Stromal cell of bone marrow (primary cell): ENCODE measurements around the gene CXCR6.

ENCODE experiments used
- DNase-seq: peaks from one replicate; pipeline ENCODE4 v3.0.0-alpha.2; 2012; ENCODE audit warnings: low read depth

Gene CXCR6

GRCh38 chr3:45969116-45969515 is 25.9 kb downstream of the CXCR6 start:
- DNase-seq, result no peak

- no peak for DNase-seq
Observed at GRCh38 chr3:45969953-45970352, 26.7 kb downstream of the CXCR6 start.

DNA sequence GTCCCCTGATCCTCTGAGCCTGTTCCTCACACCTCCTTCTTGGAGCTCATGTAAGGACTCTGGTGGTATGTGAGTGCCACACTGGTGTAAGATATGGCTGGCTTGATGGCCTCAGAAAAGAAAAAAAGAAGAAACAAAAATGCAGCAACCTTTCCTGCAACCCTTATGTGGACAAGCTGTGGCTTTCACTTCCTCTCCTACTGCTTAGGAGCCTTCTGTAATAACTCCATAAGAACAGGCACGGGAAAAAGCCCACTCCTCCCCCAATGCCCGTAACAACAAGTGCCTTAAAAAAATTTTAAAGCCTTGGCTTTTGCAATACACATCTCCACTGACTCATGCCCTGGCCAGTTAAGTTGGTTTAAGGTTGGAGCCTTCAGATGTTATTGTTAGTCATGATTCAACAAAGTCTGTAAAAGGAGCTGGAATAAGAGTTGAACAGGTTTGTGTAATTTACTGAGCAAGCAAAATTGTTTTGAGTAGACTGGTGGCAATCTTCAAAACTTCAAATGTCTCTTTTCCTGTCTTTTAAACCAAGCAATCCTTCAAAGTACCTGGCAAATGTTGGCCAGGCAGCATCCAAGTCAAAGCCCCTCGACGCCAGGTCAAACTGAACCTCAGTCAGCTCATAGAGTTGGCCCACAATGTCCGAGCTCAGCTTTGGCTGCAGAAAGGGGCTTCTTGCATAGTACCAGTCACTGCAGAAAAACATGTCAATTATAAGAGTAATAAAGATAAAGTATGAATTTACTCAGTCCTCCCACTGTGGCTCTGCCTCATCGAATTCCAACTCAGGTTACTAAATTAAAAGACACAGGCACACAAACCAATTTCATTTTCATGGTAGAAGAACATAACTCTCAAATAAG is 29.5 kb downstream of the CXCR6 start:
- peak; percentile 91 for DNase-seq

DNA sequence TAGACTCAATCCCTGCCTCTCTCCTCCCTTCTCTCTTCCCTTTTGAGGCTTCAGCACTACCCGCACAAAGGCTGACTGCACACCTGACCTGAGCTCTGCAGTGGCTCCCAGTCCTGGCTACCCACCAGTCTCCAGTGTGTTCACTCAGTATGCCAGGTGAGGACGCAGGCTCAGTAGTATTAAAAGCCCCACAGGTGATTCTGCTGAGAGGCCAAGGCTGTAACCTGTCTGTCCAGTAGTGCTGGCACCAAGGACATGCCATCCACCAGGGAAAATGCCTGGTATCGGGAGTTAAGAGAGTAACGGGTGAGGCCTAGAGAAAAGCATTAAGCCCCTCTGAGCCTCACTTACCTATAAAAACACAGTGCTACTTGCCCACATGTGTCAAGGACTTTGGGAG is 31.4 kb downstream of the CXCR6 start:
- no peak for DNase-seq

- DNase-seq, result no peak
Observed at GRCh38 chr3:45975686-45976085, 32.4 kb downstream of the CXCR6 start.

- no peak for DNase-seq
Observed at GRCh38 chr3:45976191-45977091, 33.2 kb downstream of the CXCR6 start.

GRCh38 chr3:45978006-45978761 is 34.9 kb downstream of the CXCR6 start:
- DNase-seq, result no peak

- no peak for DNase-seq
Observed at GRCh38 chr3:45979378-45979777, 36.1 kb downstream of the CXCR6 start.

- no peak for DNase-seq
Observed at GRCh38 chr3:45980229-45980813, 37.1 kb downstream of the CXCR6 start.

DNA sequence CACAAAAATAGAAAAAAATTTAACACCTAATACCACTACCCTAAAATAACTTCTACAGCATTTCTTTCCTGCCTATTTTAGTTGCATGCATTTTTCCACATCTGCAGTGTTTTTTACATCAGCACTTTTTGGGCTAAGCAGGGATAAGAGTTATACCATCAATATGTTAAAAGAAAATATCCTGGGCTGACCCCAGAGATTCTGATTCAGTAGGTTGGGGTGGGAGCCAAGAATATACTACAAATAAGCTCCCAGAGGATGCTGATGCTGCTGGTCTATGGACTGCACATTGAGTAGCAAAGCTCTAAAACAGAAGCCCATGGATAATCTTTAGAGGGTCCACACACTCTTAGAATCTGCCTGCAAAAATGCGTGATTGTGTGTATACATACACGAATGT is 37.6 kb downstream of the CXCR6 start:
- DNase-seq, result peak; percentile 64

GRCh38 chr3:45981346-45982074 is 38.2 kb downstream of the CXCR6 start:
- no peak for DNase-seq

GRCh38 chr3:45983770-45984169 is 40.5 kb downstream of the CXCR6 start:
- no peak for DNase-seq

DNA sequence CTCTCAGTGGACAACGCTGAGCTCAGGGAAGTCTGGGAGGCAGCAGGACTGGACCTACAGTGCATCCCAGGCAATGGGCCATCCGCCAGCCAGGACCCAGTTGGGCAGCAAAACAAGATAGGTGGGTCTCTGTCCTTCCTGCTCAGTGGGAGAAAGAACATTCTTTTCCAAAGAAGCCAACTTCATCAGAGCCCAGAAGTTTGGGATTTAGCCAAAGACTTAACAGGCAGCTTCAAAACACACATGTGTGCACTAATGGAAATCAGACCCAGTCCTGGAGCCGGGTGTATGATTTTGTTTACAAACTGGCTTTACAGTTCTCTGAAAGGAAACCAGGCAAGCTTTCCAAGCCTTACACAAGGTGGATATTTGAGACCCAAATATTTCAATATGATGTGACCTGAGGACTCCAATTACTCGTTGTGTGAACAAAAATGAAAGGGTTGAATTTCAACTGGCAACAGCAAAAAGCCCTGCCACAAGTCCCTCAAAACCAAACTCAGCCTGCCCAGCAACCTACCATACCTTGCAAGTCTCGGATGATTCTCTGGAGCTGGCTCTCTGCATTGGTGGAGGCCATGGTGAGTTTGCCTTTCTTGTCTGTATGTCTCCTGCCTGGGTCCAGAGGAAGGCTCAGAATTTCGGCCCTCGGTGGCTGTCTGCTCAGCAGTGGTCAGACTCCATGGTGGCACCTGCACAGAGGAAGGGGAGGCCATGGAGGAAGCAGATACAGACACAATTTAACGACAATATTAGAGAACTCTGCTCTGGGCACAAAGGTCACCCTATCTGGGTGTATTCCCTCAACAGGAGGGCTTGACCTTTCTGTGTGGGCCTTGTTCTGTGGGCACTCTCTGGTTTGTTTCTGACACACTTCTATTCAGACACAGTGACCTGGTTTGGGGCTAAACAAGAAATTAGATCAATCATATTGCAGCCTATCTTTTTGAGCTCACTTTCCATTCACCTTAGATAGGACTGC is 41.4 kb downstream of the CXCR6 start:
- no peak for DNase-seq

- no peak for DNase-seq
Observed at GRCh38 chr3:45985532-45986302, 42.5 kb downstream of the CXCR6 start.

- DNase-seq, result peak; percentile 66
Observed at GRCh38 chr3:45986303-45986982, 43.2 kb downstream of the CXCR6 start.

GRCh38 chr3:45987368-45988291 is 44.4 kb downstream of the CXCR6 start:
- DNase-seq, result no peak

- DNase-seq, result no peak
Observed at GRCh38 chr3:45988362-45988761, 45.1 kb downstream of the CXCR6 start.
